Non-pigmented ciliary epithelial cell (primary cell): Measurements from ENCODE around the gene GTPBP6.
A peak's percentile ranks its signal among the peaks of the same experiment; 100 is the strongest.
"Not testable (repeated sequence)": the region's sequence is repeated elsewhere in the genome, so short reads cannot be mapped to it uniquely, and the experiment has no call there.

Experiments used
- DNase-seq: peaks from one replicate; pipeline ENCODE4 v3.0.0-alpha.2; 2010; ENCODE audit warnings: low read depth

Gene GTPBP6

DNA sequence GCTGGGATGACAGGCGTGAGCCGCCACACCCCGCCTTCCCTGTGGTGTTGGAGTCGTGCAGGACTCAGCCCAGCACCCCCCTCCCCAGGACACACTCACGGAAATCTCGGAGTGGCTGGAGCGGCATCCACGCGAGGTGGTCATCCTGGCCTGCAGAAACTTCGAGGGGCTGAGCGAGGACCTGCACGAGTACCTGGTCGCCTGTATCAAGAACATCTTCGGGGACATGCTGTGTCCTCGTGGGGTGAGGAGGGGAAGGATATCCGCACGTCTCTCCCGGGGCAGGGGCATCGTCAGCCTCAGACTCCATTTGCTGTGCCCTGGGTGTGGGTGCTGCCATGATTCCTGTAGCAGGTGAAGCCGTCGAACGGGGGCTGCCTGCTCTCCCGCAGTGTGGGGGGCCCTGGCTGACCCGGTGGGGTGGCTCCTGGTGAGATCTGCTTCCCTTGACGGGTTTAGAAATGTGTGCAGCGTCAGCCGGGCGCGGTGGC is 27.1 kb downstream of the GTPBP6 start:
- no peak for DNase-seq

DNA sequence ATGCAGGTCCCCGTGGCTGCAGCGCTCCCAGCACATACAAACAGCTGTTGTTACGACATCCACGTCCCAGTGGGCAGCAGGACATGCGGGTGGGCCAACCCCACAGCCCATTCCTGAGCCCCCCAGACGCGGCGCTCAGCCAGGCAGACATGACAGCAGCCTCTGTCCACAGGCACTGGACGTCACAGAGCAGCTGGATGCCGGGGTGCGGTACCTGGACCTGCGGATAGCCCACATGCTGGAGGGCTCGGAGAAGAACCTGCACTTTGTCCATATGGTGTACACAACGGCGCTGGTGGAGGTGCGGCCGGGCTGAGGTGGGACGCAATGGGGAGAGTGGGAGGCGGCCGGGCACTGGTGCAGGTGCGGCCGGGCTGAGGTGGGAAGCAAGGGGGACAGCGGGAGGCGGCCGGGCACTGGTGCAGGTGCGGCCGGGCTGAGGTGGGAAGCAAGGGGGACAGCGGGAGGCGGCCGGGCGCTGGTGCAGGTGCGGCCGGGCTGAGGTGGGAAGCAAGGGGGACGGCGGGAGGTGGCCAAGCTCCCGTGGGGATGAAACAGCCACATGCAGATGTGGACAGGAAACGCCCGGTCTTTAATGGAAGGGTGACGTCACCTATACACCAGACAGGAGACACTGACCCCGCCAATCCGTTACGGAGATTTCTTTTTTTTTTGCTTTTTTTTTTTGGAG is 28.0 kb downstream of the GTPBP6 start:
- DNase-seq = no peak

DNA sequence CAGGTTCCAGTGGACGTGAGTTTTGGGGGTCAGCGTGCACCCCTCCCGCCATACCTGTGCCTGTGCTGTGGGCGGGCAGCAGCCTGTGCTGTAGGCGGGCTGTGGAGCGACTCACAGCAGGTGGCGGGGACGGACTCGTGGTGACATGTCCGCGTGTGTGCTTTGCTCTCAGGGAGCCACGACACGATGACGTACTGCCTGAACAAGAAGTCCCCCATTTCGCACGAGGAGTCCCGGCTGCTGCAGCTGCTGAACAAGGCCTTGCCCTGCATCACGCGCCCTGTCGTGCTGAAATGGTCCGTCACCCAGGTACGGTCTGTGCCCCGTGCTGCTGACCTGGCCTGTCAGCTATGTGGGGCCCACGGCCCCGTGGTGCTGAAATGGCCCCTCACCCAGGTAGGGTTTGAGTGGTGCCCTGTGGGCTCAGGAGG is 30.0 kb downstream of the GTPBP6 start:
- DNase-seq = no peak

DNA sequence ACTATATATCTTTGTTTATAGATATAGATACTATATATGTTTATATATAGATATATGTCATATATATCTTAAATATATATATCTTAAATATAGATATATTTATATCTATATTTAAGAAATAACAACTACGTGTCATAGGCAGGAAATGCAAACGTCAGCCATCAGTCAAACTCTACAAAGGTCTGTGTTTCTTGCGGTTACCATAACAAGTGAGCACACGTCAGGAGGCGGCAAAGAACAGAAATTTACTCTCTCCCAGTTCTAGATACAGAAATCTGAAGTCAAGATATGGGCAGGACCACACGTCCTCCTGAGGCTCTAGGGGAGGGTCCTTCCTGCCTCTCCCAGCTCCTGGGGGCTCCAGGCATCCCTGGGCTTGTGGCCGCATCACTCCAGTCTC is 30.9 kb downstream of the GTPBP6 start:
- DNase-seq = no peak

DNA sequence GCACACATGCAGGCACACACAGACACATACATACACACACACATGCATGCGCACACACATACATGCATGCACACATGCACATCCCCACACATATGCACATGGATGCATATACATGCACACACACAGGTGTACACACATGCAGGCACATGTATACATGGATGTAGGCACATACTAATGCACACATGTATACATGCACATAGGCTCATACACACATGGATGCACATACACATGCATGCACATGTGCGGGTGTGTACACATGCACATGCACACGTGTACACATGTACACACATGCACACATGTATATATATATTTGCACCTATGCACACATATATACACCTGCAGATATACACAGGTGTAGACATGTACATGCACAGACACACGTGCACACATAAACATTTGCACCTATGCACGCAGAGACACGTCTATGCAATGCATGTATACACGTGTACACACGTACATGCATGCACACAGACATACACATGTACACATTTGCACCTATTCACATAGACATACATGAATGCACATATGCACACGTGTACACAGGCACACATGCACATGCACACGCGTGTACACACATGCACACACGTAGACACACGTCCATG is 33.4 kb downstream of the GTPBP6 start:
- no peak for DNase-seq

DNA sequence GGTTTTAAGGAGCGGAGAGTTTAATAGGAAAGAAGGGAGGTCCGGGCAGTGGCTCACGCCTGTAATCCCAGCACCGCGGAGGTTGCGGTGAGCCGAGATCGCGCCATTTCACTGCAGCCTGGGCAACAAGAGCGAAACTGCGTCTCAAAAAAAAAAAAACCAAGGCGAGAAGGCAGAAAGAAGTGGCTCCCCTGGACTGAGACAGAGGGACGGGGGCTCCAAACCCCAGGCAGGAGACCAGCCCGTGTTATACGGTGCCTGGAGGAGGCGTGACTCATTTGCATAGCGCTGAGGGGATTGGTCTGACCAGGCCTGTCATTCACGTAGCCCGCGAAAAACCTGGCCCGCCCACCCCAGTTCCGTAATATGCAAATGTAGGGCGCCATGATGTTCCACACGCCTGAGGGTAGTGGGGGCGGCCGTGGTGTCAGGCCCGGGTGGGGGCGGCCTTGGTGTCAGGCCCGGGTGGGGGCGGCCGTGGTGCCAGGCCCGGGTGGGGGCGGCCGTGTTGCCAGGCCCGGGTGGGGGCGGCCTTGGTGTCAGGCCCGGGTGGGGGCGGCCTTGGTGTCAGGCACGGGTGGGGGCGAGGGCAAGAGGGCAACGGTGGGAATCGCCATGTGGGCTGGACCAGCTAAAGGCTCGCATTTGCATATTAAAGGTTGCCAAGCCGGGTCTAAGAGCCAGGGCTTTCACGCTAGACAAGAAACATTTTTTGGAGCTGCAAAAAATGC is 35.3 kb downstream of the GTPBP6 start:
- peak; percentile 44 for DNase-seq

DNA sequence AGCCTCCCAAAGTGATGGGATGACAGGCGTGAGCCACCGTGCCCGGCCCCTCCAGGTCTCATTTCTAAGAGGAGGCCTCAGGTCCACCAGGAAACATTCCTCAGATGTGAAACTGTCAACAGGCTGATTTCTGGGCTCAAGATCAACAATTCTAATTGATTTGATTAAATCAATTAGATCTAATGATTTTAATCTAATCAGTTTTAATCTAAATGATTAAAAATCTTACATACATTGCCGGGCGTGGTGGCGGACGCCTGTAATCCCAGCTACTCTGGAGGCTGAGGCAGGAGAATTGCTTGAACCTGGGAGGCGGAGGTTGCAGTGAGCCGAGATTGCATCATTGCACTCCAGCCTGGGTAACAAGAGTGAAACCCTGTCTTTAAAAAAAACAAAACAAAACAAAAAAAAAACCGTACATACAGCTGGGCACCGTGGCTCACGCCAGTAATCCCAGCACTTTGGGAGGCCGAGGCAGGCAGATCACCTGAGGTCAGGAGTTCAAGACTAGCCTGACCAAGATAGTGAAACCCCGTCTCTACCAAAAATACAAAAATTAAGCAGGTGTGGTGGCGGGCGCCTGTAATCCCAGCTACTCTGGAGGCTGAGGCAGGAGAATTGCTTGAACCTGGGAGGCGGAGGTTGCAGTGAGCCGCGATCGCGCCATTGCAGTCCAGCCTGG is 36.5 kb downstream of the GTPBP6 start:
- DNase-seq = not testable (repeated sequence)

DNA sequence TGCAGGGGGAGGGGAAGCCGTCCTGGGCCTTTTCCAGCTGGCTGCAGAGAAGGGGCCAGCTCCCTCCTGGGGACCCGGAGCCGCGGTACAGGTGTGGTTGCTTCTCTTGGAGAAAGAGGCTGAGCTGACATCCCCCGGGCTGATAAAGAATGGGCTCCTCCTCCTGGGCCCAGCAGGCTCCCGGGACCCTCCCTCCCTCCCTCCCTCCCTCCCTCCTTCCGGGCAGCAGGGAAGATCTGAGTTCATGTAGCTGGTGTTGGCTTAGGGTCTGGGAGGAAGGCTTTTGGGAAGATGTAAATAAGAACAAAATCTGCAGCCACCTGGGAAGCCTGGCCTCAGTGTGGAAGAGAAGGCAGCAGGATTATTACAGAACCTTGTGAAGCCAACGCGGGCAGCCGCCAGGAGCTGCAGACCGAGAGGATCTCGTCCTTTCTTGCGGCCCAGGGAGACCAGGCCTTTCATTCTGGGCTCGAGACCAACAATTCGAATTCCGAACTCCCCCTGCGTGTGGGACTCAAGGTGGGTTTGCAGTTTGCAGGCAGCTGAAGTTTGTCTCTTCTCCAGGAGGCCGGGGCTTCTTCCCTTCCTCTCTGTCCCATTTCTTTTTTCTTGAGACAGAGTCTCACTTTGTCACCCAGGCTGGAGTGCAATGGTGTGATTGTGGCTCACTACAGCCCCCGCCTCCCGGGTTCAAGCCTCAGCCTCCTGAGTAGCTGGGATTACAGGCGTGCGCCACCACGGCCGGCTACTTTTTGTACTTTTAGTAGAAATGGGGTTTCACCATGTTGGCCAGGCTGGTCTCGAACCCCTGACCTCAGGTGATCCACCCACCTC is 37.2 kb downstream of the GTPBP6 start, which contains the start of gene PLCXD1:
PLCXD1 (plus strand) TSS at position 216 of the 834 bp plus-strand sequence. CDS start 2,807 bp downstream, outside the sequence.
- DNase-seq = no peak

DNA sequence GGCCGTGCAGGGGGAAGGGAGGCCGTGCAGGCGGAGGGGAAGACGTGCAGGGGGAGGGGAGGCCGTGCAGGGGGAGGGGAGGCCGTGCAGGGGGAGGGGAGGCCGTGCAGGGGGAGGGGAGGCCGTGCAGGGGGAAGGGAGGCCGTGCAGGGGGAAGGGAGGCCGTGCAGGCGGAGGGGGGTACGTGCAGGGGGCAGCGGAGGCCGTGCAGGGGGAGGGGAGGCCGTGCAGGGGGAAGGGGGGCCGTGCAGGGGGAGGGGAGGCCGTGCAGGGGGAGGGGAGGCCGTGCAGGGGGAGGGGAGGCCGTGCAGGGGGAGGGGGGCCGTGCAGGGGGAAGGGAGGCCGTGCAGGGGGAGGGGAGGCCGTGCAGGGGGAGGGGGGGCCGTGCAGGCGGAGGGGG is 37.9 kb downstream of the GTPBP6 start:
- DNase-seq = not testable (repeated sequence)

DNA sequence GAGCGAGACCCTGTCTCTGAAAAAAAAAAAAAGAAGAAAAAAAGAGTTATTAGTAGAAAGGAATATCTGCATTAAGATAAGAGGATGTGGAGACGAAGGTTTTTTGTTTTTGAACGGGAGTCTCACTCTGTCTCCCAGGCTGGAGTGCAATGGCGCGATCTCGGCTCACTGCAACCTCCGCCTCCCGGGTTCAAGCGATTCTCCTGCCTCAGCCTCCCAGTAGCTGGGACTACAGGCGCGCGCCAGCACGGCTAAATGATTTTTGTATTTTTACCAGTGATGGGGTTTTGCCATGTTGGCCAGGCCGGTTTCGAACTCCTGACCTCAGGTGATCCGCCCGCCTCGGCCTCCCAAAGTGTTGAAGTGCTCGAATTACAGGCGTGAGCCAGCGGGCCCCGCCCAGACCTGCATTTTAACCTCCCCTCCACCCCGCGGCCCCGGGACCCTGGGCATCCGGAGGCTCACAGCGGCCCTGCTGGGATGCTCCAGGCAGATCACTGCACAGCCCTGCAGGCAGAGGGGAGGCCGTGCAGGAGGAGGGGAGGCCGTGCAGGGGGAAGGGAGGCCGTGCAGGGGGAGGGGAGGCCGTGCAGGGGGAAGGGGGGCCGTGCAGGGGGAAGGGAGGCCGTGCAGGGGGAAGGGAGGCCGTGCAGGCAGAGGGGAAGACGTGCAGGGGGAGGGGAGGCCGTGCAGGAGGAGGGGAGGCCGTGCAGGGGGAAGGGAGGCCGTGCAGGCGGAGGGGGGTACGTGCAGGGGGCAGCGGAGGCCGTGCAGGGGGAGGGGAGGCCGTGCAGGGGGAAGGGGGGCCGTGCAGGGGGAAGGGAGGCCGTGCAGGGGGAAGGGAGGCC is 38.6 kb downstream of the GTPBP6 start:
- not testable (repeated sequence) for DNase-seq

DNA sequence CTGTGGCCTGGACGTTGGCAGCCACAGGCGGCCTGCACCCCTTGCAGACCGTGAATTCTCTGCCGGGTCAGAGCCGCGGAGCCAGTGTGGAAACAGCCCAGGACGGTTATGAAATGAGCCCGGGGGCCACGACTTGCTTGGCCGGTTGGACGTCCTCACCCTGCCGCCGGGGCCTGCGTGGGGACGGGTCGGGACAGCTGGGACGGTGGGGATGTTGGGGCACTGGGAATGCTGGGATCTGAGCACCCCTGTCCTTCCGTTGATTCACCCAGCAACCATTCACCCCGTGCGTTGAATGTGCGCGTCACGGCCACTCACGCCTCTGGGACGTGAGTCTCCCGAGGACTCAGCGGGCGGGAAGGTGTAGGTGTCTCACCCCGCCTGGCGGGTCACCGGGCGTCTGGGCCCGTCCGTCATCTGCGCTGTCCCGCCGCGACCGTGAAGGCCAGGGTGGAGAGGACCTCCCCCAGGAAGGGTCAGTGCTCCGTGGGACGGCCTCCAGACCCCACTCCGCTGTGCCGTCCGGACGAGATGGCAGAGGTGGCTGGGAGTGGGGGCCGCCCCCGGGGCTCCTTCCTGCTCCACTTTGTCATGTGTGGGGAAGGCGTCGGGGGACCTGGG is 41.9 kb downstream of the GTPBP6 start:
- DNase-seq = no peak

DNA sequence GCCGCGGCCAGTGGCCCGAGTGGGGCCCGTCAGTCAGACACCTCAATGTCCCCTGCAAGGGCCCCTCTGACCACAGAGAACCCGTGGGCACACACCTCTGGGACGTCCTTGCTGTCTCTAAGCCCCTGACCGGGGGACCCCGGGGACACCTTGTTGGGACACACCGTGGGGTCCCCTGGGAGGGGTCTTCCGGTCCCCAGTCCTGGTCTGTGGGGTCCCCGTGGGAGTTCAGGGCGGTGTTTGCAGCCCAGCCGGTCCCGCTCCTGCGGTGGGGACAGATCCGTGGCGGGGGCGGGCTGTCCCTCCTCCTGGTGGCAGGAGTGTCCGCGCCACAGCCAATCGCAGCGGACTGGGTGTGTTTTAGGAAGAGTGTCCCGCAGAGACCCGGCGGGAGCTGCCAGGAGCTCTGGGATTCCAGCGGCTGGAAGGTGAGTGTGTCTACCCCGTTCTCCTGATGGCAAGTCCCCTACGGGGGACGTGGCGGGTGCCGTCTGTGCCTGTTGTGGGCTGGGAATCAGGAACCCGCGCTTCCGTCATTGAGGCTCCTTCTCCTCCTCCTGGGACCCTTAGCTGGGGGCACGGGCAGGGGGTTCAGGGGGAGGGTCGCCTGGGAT is 42.5 kb downstream of the GTPBP6 start:
- no peak for DNase-seq

DNA sequence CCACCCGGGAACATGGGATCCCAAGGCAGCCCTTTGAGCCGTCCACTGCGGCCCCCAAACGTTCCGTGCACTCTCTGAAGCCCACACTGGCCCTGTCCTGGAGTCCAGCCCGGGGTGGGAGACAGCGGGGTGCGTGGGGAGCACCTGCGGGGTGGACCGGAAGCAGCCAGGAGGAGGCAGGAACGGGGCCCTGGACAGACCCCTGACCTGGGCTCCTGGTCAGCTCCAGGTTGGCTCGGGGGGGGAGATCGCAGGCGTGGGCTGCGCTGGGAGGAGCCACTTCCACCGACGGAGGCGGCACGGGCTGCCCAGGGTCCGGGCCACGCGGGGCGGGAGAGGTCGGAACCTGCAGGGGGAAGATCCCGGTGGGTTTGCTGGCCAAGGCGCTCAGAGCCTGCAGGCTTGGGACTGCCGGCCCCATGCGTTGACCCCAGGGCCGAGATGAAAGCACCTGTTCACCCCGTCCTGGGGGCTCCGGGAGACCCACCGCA is 43.1 kb downstream of the GTPBP6 start:
- DNase-seq = no peak

DNA sequence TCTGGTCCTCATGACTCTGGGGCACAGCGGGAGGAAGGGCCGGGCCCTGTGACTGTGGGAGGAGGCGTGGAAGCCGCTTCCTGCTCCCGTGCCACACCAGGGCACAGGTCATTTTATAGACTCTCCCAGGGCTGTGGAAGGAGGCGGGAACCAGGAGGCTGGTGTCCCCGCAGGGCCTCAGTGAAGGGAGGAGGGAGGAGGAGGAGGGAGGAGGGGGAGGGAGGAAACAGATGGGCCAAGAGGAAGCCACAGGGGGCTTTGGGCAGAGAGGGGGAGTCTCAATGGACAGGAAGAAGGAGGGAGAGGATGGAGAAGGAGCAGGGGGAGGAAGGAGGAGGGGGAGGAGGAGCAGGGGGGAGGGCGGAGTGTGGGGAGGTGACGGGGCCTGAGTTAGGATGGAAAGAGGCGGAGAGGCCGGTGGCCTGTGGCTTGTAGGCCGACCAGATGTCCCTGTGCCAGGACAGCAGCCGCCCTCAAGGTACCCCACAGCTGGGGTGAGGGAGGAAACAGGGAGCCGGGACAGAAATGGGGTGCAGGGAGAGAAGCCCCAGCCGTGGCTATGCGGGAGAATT is 43.6 kb downstream of the GTPBP6 start:
- DNase-seq = no peak

DNA sequence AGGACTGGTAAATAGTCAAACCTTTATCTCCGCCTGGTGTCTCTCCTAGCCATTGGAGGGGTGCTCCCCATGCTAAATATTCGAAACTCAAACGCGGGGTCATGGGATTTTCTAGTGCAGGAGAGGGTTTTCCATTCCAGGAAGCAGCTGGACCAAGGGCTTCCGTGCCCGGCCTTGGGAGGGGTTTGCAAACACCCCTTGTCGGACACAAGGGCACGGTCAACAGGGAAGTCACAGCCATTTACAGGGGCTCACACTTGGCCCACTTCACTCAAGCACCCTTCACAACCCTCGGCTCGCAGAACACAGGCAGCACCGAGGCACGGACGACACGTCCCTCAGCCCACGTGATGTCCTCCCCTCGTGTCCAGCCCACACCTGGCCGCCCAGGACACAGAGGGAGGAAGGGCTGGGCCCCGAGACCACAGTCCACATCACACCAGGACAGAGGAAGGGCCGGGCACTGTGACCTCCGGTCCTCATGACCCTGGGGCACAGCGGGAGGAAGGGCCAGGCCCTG is 47.7 kb downstream of the GTPBP6 start:
- no peak for DNase-seq

DNA sequence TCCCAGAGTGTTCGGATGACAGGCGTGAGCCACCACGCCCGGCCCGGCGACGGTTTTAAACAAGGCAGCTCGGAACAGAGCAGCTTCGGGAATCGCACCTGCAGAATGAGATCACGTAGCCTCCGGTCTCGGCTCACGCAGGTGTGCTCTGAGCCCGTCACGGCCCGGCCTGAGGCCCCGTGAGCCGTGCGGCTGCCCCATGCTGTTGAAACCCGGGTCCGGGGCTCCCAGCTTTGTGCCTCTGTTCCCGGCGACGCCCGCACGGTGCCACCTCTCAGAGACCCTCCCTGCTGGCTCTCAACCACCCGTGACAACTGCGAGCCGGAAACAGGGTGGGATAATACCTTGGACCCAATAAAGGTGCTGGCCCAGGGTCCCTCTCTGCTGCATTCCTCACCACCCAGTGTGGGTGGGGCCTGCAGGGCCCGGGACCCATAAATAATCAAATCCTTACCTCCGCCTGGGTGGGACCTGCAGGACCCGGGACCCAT is 50.8 kb downstream of the GTPBP6 start:
- DNase-seq = no peak

DNA sequence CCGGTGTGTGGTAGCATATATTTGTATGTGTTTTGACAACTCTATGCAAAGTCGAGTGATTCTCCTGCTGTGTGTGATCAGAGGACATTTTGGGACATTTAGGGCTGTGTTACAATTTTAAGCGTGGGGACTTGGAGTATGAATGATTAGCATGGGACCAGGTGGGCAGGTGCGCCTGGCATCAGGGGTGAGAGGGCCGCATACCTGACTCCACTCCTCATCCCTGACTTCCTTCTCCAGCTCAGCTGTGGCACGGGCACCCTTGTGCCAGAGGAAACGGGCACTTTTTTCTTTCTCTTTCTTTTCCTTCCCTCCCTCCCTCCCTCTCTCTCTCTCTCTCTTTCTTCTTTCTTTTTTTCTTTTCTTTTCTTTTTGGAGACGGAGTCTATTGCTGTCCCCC is 53.1 kb downstream of the GTPBP6 start:
- no peak for DNase-seq

DNA sequence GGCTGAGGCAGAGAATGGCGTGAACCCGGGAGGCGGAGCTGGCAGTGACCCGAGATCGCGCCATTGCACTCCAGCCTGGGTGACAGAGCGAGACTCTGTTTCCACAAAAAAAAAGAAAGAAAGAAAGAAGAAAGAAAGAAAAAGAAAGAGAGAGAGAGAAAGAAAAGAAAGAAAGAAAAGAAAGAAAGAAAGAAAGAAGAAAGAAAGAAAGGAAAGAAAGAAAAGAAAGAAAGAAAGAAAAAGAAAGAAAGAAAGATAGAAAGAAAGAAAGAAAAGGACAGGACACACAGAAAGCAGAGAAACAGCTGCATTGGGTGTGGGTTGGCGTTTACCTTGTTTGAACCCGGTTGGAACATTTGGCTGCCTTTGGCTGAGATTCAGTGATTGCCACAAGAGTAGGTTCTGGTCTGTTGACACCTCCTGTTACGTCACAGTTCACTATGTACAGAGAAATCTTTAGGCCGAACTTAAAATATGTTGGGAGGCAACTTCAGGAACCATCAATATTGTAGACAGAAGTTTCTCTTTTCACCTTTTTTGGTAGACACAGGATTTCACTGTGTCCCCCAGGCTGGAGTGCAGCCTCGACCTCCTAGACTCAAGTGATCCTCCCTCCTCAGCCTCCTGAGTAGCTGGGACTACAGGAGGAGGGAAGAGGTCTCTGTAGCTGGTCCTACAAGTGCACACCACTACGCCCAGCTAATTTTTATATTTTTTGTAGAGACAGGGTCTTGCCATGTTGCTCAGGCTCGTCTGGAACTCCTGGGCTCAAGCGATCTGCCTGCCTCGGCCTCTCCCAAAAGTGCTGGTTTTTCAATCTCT is 53.8 kb downstream of the GTPBP6 start:
- no peak for DNase-seq
